ENCODE data around the gene NME3.

NME3 gene

GRCh38 chr16:1754204-1754603 lies 17.1 kb downstream of the NME3 start:
- 93% methylated on average over 12 of the region's 12 CpGs for WGBS
- no peak overlapping the region for H3K9ac ChIP-seq (ENCODE audit: low read depth, low read length)
- H3K36me3 ChIP-seq (ENCODE audit: insufficient read depth, low read length): peaks cover 28% of the 10 kb centered on the region
- no peaks in the 10 kb centered on the region for H3K4me1 ChIP-seq (ENCODE audit: insufficient read depth, low read length)
- no peak overlapping the region for H3K27ac ChIP-seq (ENCODE audit: low read depth, low read length)
- H3K9me3 ChIP-seq (ENCODE audit: insufficient read depth, low read depth, low read length): no peaks in the 10 kb centered on the region
- no peaks in the 10 kb centered on the region for H3K27me3 ChIP-seq (ENCODE audit: insufficient read depth, low read length)
- H3K4me3 ChIP-seq (ENCODE audit: low read length): no peak overlapping the region

GRCh38 chr16:1752853-1753252 lies 18.5 kb downstream of the NME3 start:
- 94% methylated on average over 14 of the region's 14 CpGs for WGBS
- Histone ChIP-seq H3K9me3 (ENCODE audit: insufficient read depth, low read depth, low read length) (no peaks in the 10 kb centered on the region), H3K9ac (ENCODE audit: low read depth, low read length) (no peak overlapping the region), H3K27me3 (ENCODE audit: insufficient read depth, low read length) (no peaks in the 10 kb centered on the region), H3K27ac (ENCODE audit: low read depth, low read length) (no peak overlapping the region), H3K4me3 (ENCODE audit: low read length) (no peak overlapping the region), H3K36me3 (ENCODE audit: insufficient read depth, low read length) (peaks cover 38% of the 10 kb centered on the region), H3K4me1 (ENCODE audit: insufficient read depth, low read length) (no peaks in the 10 kb centered on the region)

GRCh38 chr16:1751946-1752345 lies 19.4 kb downstream of the NME3 start:
- 96% methylated on average over 16 of the region's 16 CpGs for WGBS
- H3K4me3 ChIP-seq (ENCODE audit: low read length): no peak overlapping the region
- peaks cover 44% of the 10 kb centered on the region for H3K36me3 ChIP-seq (ENCODE audit: insufficient read depth, low read length)
- H3K27ac ChIP-seq (ENCODE audit: low read depth, low read length): no peak overlapping the region
- H3K9me3 ChIP-seq (ENCODE audit: insufficient read depth, low read depth, low read length): no peaks in the 10 kb centered on the region
- no peak overlapping the region for H3K9ac ChIP-seq (ENCODE audit: low read depth, low read length)
- no peaks in the 10 kb centered on the region for H3K4me1 ChIP-seq (ENCODE audit: insufficient read depth, low read length)
- no peaks in the 10 kb centered on the region for H3K27me3 ChIP-seq (ENCODE audit: insufficient read depth, low read length)

- Histone ChIP-seq H3K4me1 (ENCODE audit: insufficient read depth, low read length) (no peaks in the 10 kb centered on the region; the same call in 1 of the 2 replicates), H3K27me3 (ENCODE audit: insufficient read depth, low read length) (no peaks in the 10 kb centered on the region), H3K36me3 (ENCODE audit: insufficient read depth, low read length) (peaks cover 48% of the 10 kb centered on the region), H3K9me3 (ENCODE audit: insufficient read depth, low read depth, low read length) (no peaks in the 10 kb centered on the region), H3K9ac (ENCODE audit: low read depth, low read length) (no peak overlapping the region), H3K27ac (ENCODE audit: low read depth, low read length) (no peak overlapping the region), H3K4me3 (ENCODE audit: low read length) (no peak overlapping the region)
- WGBS: 94% methylated on average over 29 of the region's 29 CpGs
These were observed 21.9 kb downstream of the NME3 start for GRCh38 chr16:1749152-1750117.

- WGBS: 94% methylated on average over 11 of the region's 11 CpGs
These were observed 23.4 kb downstream of the NME3 start for GRCh38 chr16:1747934-1748333.

GRCh38 chr16:1746693-1747195 lies 24.6 kb downstream of the NME3 start:
- Histone ChIP-seq H3K4me3 (ENCODE audit: low read length) (no peak overlapping the region), H3K27me3 (ENCODE audit: insufficient read depth, low read length) (no peaks in the 10 kb centered on the region), H3K9ac (ENCODE audit: low read depth, low read length) (no peak overlapping the region), H3K27ac (ENCODE audit: low read depth, low read length) (peak overlapping the region; percentile 30; the same call in 1 of the 2 replicates), H3K36me3 (ENCODE audit: insufficient read depth, low read length) (peaks cover 44% of the 10 kb centered on the region), H3K4me1 (ENCODE audit: insufficient read depth, low read length) (no peaks in the 10 kb centered on the region; the same call in 1 of the 2 replicates), H3K9me3 (ENCODE audit: insufficient read depth, low read depth, low read length) (no peaks in the 10 kb centered on the region)
- WGBS: 96% methylated on average over 31 of the region's 31 CpGs

More at GRCh38 chr16:1747934-1748333, 23.4 kb downstream of the NME3 start:
- H3K4me3 ChIP-seq (ENCODE audit: low read length): no peak overlapping the region
- H3K27me3 ChIP-seq (ENCODE audit: insufficient read depth, low read length): no peaks in the 10 kb centered on the region
- no peak overlapping the region for H3K27ac ChIP-seq (ENCODE audit: low read depth, low read length)
- H3K4me1 ChIP-seq (ENCODE audit: insufficient read depth, low read length): no peaks in the 10 kb centered on the region; the same call in 1 of the 2 replicates
- H3K36me3 ChIP-seq (ENCODE audit: insufficient read depth, low read length): peaks cover 54% of the 10 kb centered on the region
- H3K9ac ChIP-seq (ENCODE audit: low read depth, low read length): no peak overlapping the region
- no peaks in the 10 kb centered on the region for H3K9me3 ChIP-seq (ENCODE audit: insufficient read depth, low read depth, low read length)

- Histone ChIP-seq H3K27ac (ENCODE audit: low read depth, low read length) (peak overlapping the region; percentile 30; the same call in 1 of the 2 replicates), H3K9me3 (ENCODE audit: insufficient read depth, low read depth, low read length) (no peaks in the 10 kb centered on the region), H3K4me3 (ENCODE audit: low read length) (no peak overlapping the region), H3K36me3 (ENCODE audit: insufficient read depth, low read length) (peaks cover 39% of the 10 kb centered on the region), H3K4me1 (ENCODE audit: insufficient read depth, low read length) (no peaks in the 10 kb centered on the region; the same call in 1 of the 2 replicates), H3K9ac (ENCODE audit: low read depth, low read length) (peak overlapping the region; percentile 19; the same call in 1 of the 2 replicates), H3K27me3 (ENCODE audit: insufficient read depth, low read length) (no peaks in the 10 kb centered on the region)
- 93% methylated on average over 29 of the region's 29 CpGs for WGBS
These were observed 25.2 kb downstream of the NME3 start for GRCh38 chr16:1745900-1746692.

- Histone ChIP-seq H3K27me3 (ENCODE audit: insufficient read depth, low read length) (no peaks in the 10 kb centered on the region), H3K9ac (ENCODE audit: low read depth, low read length) (peak overlapping the region; percentile 19; the same call in 1 of the 2 replicates), H3K4me3 (ENCODE audit: low read length) (no peak overlapping the region), H3K36me3 (ENCODE audit: insufficient read depth, low read length) (peaks cover 39% of the 10 kb centered on the region), H3K4me1 (ENCODE audit: insufficient read depth, low read length) (no peaks in the 10 kb centered on the region; the same call in 1 of the 2 replicates), H3K9me3 (ENCODE audit: insufficient read depth, low read depth, low read length) (no peaks in the 10 kb centered on the region), H3K27ac (ENCODE audit: low read depth, low read length) (peak overlapping the region; percentile 3; the same call in 1 of the 2 replicates)
- 92% methylated on average over 25 of the region's 25 CpGs for WGBS
These were observed 26.0 kb downstream of the NME3 start for GRCh38 chr16:1745181-1745899.

- H3K36me3 ChIP-seq (ENCODE audit: insufficient read depth, low read length): peaks cover 33% of the 10 kb centered on the region
- no peak overlapping the region for H3K4me3 ChIP-seq (ENCODE audit: low read length)
- H3K9ac ChIP-seq (ENCODE audit: low read depth, low read length): no peak overlapping the region
- no peaks in the 10 kb centered on the region for H3K27me3 ChIP-seq (ENCODE audit: insufficient read depth, low read length)
- peaks cover 5% of the 10 kb centered on the region; the same call in 1 of the 2 replicates for H3K9me3 ChIP-seq (ENCODE audit: insufficient read depth, low read depth, low read length)
- no peaks in the 10 kb centered on the region; the same call in 1 of the 2 replicates for H3K4me1 ChIP-seq (ENCODE audit: insufficient read depth, low read length)
- no peak overlapping the region for H3K27ac ChIP-seq (ENCODE audit: low read depth, low read length)
- 91% methylated on average over 20 of the region's 24 CpGs for WGBS
These were observed 27.0 kb downstream of the NME3 start for GRCh38 chr16:1744338-1744840.

All from HUES64 (cell line).